GM21737 (cell line): ENCODE results near the gene CRBN.

Source experiments
- ATAC-seq: cut with Tn5 transposase; IDR thresholded peaks from one replicate; pipeline ENCODE4 v1.9.1; 2021; ENCODE audit warnings: mild to moderate bottlenecking, moderate library complexity; ENCODE audit not compliant: unreplicated experiment

CRBN gene

GRCh38 chr3:3172627-3173026 lies 6.9 kb downstream of the CRBN start:
- no peak for ATAC-seq

- no peak for ATAC-seq
Measured at GRCh38 chr3:3170998-3171397, 8.5 kb downstream of the CRBN start.

GRCh38 chr3:3165650-3166049 lies 13.8 kb downstream of the CRBN start:
- ATAC-seq, result no peak

GRCh38 chr3:3165241-3165640 lies 14.2 kb downstream of the CRBN start:
- no peak for ATAC-seq

- ATAC-seq, result no peak
Measured at GRCh38 chr3:3160826-3161225, 18.7 kb downstream of the CRBN start.

- ATAC-seq, result no peak
Measured at GRCh38 chr3:3157484-3157883, 22.0 kb downstream of the CRBN start.

GRCh38 chr3:3154879-3155610 lies 24.4 kb downstream of the CRBN start:
- ATAC-seq, result no peak

GRCh38 chr3:3151513-3151912 lies 28.0 kb downstream of the CRBN start:
- no peak for ATAC-seq

- ATAC-seq, result no peak
Measured at GRCh38 chr3:3149560-3149959, 29.9 kb downstream of the CRBN start.

- ATAC-seq, result no peak
Measured at GRCh38 chr3:3145831-3146230, 33.7 kb downstream of the CRBN start.

GRCh38 chr3:3141939-3142338 lies 37.6 kb downstream of the CRBN start:
- no peak for ATAC-seq

GRCh38 chr3:3137526-3137925 lies 42.0 kb downstream of the CRBN start:
- ATAC-seq, result no peak

GRCh38 chr3:3134750-3135448 lies 44.6 kb downstream of the CRBN start:
- no peak for ATAC-seq

- no peak for ATAC-seq
Measured at GRCh38 chr3:3133500-3133899, 46.0 kb downstream of the CRBN start.

GRCh38 chr3:3129579-3129978 lies 49.9 kb downstream of the CRBN start:
- no peak for ATAC-seq

- ATAC-seq, result no peak
Measured at GRCh38 chr3:3127432-3128010, 52.0 kb downstream of the CRBN start.

GRCh38 chr3:3126477-3127431 lies 52.7 kb downstream of the CRBN start, which contains the start of gene TRNT1:
TRNT1 (plus strand) TSS chr3:3126940; CDS start chr3:3129041, 2,101 bp downstream.
- peak; percentile 99 for ATAC-seq

GRCh38 chr3:3125977-3126376 lies 53.5 kb downstream of the CRBN start:
- ATAC-seq, result no peak

- ATAC-seq, result no peak
Measured at GRCh38 chr3:3119393-3119851, 60.1 kb downstream of the CRBN start.

GRCh38 chr3:3117651-3118050 lies 61.8 kb downstream of the CRBN start:
- no peak for ATAC-seq
